HepG2 (cell line): Measurements from ENCODE around the gene SPI1. TPM values are rescaled to one million over a fixed set of nuclear protein-coding genes. Genes with fewer than 3 reads are reported as not detected.
"Not testable (repeated sequence)": the region's sequence is repeated elsewhere in the genome, so short reads cannot be mapped to it uniquely, and the experiment has no call there.

ENCODE experiments used
- ATAC-seq: fragments of 200-7000 bp; cut with Tn5 transposase; 3 replicates; pipeline ENCODE4 v1.9.1; 2020; ENCODE audit warnings: mild to moderate bottlenecking, moderate library complexity
- BruUV-seq: library from RNA; stranded (reverse); fragments of 400-500 nt; replicated peaks from 2 replicates; lab custom pipeline; 2021; lab: Mats Ljungman, UMichigan
- CTCF ChIA-PET: fragments of 300-600 bp; formaldehyde crosslinking; extraction: SDS; loops from one replicate; lab custom pipeline; 2021; ENCODE audit warnings: low total read pairs, inconsistent platforms, low intra/inter-chr PET ratio; lab: Yijun Ruan, JAX
- POLR2A ChIA-PET: fragments of 350-600 bp; sonication (Branson Sonifier 250); formaldehyde crosslinking; loops from one replicate; lab custom pipeline; 2020; ENCODE audit warnings: antibody characterized with exemption, inconsistent platforms; lab: Yijun Ruan, JAX
- DNase-seq: peaks from one replicate; pipeline ENCODE4 v3.0.0-alpha.2; 2015; ENCODE audit warnings: low spot score
- FAIRE-seq: peaks from 3 replicates; lab custom pipeline; 2011; peaks lifted over from hg19 to GRCh38; lab: Jason Lieb, UNC
- H2AFZ ChIP-seq: one replicate; pipeline ENCODE4 v1.6.1; 2011; ENCODE audit warnings: low read length, inconsistent platforms
- H3K27ac ChIP-seq: fragments of 300-600 bp; 3 replicates; pipeline ENCODE4 v1.8.0; 2011; ENCODE audit warnings: mixed run types, mild to moderate bottlenecking, mixed read lengths, low read length, inconsistent platforms; ENCODE audit not compliant: insufficient read depth; ENCODE audit errors: extremely low read length
- H3K27me3 ChIP-seq, 2 experiments: fragments of 200-600 bp in 1 of 2; 2 replicates in 1 of 2; 3 replicates in 1 of 2; pipeline versions ENCODE4 v1.6.0 to v1.8.0; 2011; ENCODE audit warnings: low read length in 2 of 2, mild to moderate bottlenecking in 2 of 2, moderate library complexity in 2 of 2, inconsistent platforms in 1 of 2; ENCODE audit not compliant: insufficient read depth in 2 of 2, control insufficient read depth in 1 of 2
- H3K36me3 ChIP-seq, 2 experiments: fragments of 200-600 bp in 1 of 2; replicated peaks in 1 of 2; 2 replicates in 1 of 2; 3 replicates in 1 of 2; pipeline versions ENCODE4 v1.5.1 to v1.8.0; 2011; ENCODE audit warnings: low read length in 2 of 2, inconsistent platforms in 1 of 2; ENCODE audit not compliant: insufficient read depth in 2 of 2, control insufficient read depth in 1 of 2
- H3K4me1 ChIP-seq: 2 replicates; pipeline ENCODE4 v1.5.1; 2012; ENCODE audit warnings: low read length, inconsistent platforms; ENCODE audit not compliant: insufficient read depth
- H3K4me2 ChIP-seq: 2 replicates; pipeline ENCODE4 v1.6.0; 2011; ENCODE audit warnings: low read depth, low read length, inconsistent platforms
- H3K4me3 ChIP-seq, 3 experiments: fragments of 200-600 bp in 1 of 3; sonication (generic), shearing (Covaris generic) in 1 of 3; replicated peaks in 1 of 3; 2 replicates each; pipeline ENCODE4 v1.5.1; 2011 to 2016; ENCODE audit warnings: low read length in 3 of 3, inconsistent platforms in 2 of 3, low read depth in 2 of 3, mild to moderate bottlenecking in 2 of 3, control low read depth in 1 of 3, mixed read lengths in 1 of 3; ENCODE audit not compliant: insufficient read depth in 1 of 3
- H3K79me2 ChIP-seq: one replicate; pipeline ENCODE4 v1.6.1; 2011; ENCODE audit warnings: low read length, inconsistent platforms; ENCODE audit not compliant: insufficient read depth
- H3K9ac ChIP-seq: 2 replicates; pipeline ENCODE4 v1.6.0; 2011; ENCODE audit warnings: mild to moderate bottlenecking, low read depth, low read length, inconsistent platforms; ENCODE audit not compliant: insufficient read depth
- H3K9me3 ChIP-seq: 2 replicates; pipeline ENCODE4 v1.5.1; 2012; ENCODE audit warnings: mild to moderate bottlenecking, low read length
- H4K20me1 ChIP-seq: 2 replicates; pipeline ENCODE4 v1.6.0; 2011; ENCODE audit warnings: inconsistent platforms, mild to moderate bottlenecking, low read length, moderate library complexity; ENCODE audit not compliant: insufficient read depth
- NPAS2 ChIP-seq: sonication (generic); formaldehyde crosslinking; IDR thresholded peaks from 2 replicates; pipeline ENCODE4 v1.8.0; 2022; ENCODE audit warnings: mild to moderate bottlenecking, missing genetic modification reagents, borderline replicate concordance
- XRCC5 ChIP-seq: fragments of 200-400 bp; formaldehyde crosslinking; optimal IDR thresholded peaks from 2 replicates; pipeline ENCODE3; 2017; ENCODE audit warnings: mild to moderate bottlenecking, low read length
- ZNF558 ChIP-seq: sonication (generic); formaldehyde crosslinking; IDR thresholded peaks from 2 replicates; pipeline ENCODE4 v1.9.0; 2022; ENCODE audit warnings: mild to moderate bottlenecking, missing genetic modification reagents, borderline replicate concordance
- whole genome bisulfite sequencing: methylation state at CpG from one replicate; pipeline ENCODE4 v1.1.6; 2017; ENCODE audit warnings: low lambda C conversion rate; 5-methylcytosine and 5-hydroxymethylcytosine counted together
- in situ Hi-C: cut with HindIII; loops from 2 replicates; pipeline ENCODE4 v1.10.0; 2017; ENCODE audit warnings: low pct_unique_long_range_greater_than_20kb; ENCODE audit not compliant: extremely low pct_ligation_motif_present
- intact Hi-C: fragments of 100-400 bp; cut with micrococcal nuclease; formaldehyde crosslinking; loops from one replicate; pipeline ENCODE4 v1.10.0; 2022; ENCODE audit not compliant: unreplicated experiment
- polyA plus RNA-seq, 8 experiments: library from polyadenylated mRNA; depleted of rRNA in 3 of 8; stranded (reverse) in 7 of 8; unstranded in 1 of 8; fragments of >200 nt; fragmentation: Illumina TruSeq in 4 of 8; extraction: Trizol in 4 of 8; gene quantifications; 2 replicates each; pipeline versions ENCODE4 v1.2.1 to v1.2.3, GENCODE V29; 2011 to 2016; ENCODE audit warnings: low read depth in 4 of 8, missing spikeins in 1 of 8, mixed read lengths in 1 of 8; ENCODE audit not compliant: insufficient read depth in 1 of 8
- total RNA-seq, 5 experiments: library from RNA; depleted of rRNA; stranded (reverse); fragments of >200 nt; fragmentation: Illumina TruSeq; extraction: Trizol; gene quantifications; 2 replicates each; pipeline ENCODE4 v1.2.3, GENCODE V29; 2016; ENCODE audit warnings: low read depth in 1 of 5

The SPI1 gene
- total and polyA plus RNA-seq, 2 of the 13 experiments (the other 11 are each of a cell fraction or from before 2014, with no cell fraction given) = not detected

DNA sequence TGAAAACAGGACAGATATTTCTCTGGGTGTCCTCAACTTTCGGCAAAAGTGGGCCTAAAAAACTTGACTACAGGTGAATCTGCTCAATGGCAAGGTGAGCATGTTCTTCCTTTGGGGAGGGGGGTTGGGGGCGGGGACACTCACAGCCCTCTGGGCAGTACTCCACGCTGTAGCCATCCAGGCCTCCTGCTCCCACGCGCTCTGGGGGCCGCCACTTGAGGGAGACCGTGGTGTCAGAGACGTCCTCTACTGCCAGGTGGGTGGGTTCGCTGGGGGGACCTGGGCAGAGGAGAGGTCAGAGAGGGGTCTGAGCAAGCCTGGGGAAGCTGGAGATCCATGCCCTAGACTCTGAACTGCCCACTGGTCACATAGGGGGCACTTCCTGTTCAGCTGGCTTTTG, 42.6 kb downstream of the SPI1 start:
- CTCF ChIA-PET = no interaction called here

DNA sequence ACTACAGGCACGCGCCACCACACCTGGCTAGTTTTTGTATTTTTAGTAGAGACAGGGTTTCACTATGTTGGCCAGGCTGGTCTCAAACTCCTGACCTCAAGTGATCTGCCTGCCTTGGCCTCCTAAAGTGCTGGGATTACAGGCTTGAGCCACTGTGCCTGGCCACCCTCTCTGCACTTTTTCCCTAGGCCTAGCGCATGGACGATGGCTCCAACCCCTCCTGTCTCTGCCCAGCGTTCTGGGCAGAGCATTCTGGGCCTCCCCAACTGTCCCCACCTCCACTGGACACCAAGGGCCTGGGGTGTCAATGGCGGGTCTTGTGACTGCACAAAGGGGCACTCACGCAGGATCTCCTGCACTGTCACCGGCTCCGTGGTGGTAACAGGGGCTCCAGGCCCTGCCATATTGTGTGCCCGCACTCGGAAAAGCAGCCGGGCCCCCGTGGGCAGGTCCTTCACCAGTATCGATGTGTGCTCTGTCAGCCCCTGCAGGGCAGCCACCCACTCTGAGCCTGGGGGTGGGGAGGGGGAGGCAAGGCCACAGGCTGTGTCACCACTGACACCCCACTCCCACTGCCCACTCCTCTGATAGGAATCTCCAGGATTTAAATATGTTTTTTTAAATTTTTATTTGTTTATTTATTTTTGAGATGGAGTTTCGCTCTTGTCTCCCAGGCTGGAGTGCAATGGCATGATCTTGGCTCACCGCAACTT, 43.5 kb downstream of the SPI1 start:
- FAIRE-seq, DNase-seq, in situ Hi-C loops, intact Hi-C loops, H3K9me3 ChIP-seq, H3K36me3 ChIP-seq, BruUV-seq, H3K4me2 ChIP-seq, H3K9ac ChIP-seq, H3K79me2 ChIP-seq, ATAC-seq, H3K4me3 ChIP-seq, H2AFZ ChIP-seq, H4K20me1 ChIP-seq, POLR2A ChIA-PET, H3K27ac ChIP-seq, CTCF ChIA-PET: not testable (repeated sequence)
- Histone ChIP-seq H3K27me3 (peaks cover 2 to 11% of the 10 kb centered on the region in 2 experiments; a peak in 3 of 5 replicates), H3K4me1 (peaks cover 14% of the 10 kb centered on the region)
- WGBS = 76% methylated on average over 9 of the region's 16 CpGs

More for the DNA sequence above, 42.6 kb downstream of the SPI1 start:
- no peaks in the 10 kb centered on the region; a peak in 1 of 5 replicates for H3K36me3 ChIP-seq
- POLR2A ChIA-PET = no interaction called here
- no TSS peak for BruUV-seq
- in situ Hi-C loops (no loop called here), intact Hi-C loops (no loop called here)
- H3K4me3 ChIP-seq = no peak overlapping the region
- H3K27me3 ChIP-seq = peaks cover 2 to 15% of the 10 kb centered on the region in 2 experiments; a peak in 3 of 5 replicates
- H3K4me1 ChIP-seq = peaks cover 16% of the 10 kb centered on the region
- no peaks in the 10 kb centered on the region for H3K79me2 ChIP-seq
- peak overlapping the region; percentile 23; the same call in 1 of the 2 replicates for H3K4me2 ChIP-seq
- H4K20me1 ChIP-seq = no peaks in the 10 kb centered on the region
- 24% methylated on average over 7 of the region's 9 CpGs for WGBS
- H3K27ac ChIP-seq = no peak overlapping the region
- no peak for FAIRE-seq
- ATAC-seq = no peak
- no peak for DNase-seq
- TF ChIP-seq ZNF558 (no peak), XRCC5 (no peak), NPAS2 (no peak)
- H2AFZ ChIP-seq = no peak overlapping the region
- no peaks in the 10 kb centered on the region for H3K9me3 ChIP-seq
- no peak overlapping the region for H3K9ac ChIP-seq
